Astrocyte (in vitro differentiated cells and primary cell): Measurements from ENCODE around the gene SLC2A2. TPM values are rescaled to one million over a fixed set of nuclear protein-coding genes. Genes with fewer than 3 reads are reported as not detected.
A peak's percentile ranks its signal among the peaks of the same experiment; 100 is the strongest.

Experiments used
- DNase-seq: peaks from one replicate; pipeline ENCODE4 v3.0.0-alpha.2; 2010; ENCODE audit warnings: low read depth
- FAIRE-seq: peaks from 2 replicates; lab custom pipeline; 2011; peaks lifted over from hg19 to GRCh38; lab: Jason Lieb, UNC
- H2AFZ ChIP-seq: 2 replicates; pipeline ENCODE4 v1.6.0; 2012; ENCODE audit warnings: low read depth, low read length, inconsistent platforms
- H3K27ac ChIP-seq: 2 replicates; pipeline ENCODE4 v1.5.1; 2011; ENCODE audit warnings: low read depth, low read length, inconsistent platforms
- H3K27me3 ChIP-seq: 2 replicates; pipeline ENCODE4 v1.6.0; 2011; ENCODE audit warnings: low read length, inconsistent platforms; ENCODE audit not compliant: insufficient read depth
- H3K36me3 ChIP-seq: 2 replicates; pipeline ENCODE4 v1.5.1; 2011; ENCODE audit warnings: low read length, inconsistent platforms; ENCODE audit not compliant: insufficient read depth
- H3K4me1 ChIP-seq: 2 replicates; pipeline ENCODE4 v1.5.1; 2011; ENCODE audit warnings: low read length, inconsistent platforms; ENCODE audit not compliant: insufficient read depth
- H3K4me2 ChIP-seq: 2 replicates; pipeline ENCODE4 v1.6.0; 2012; ENCODE audit warnings: low read length, inconsistent platforms
- H3K4me3 ChIP-seq: 2 replicates; pipeline ENCODE4 v1.5.1; 2011; ENCODE audit warnings: low read depth, mild to moderate bottlenecking, low read length, inconsistent platforms; ENCODE audit not compliant: insufficient read depth
- H3K79me2 ChIP-seq: 2 replicates; pipeline ENCODE4 v1.6.0; 2012; ENCODE audit warnings: mild to moderate bottlenecking, low read length, inconsistent platforms; ENCODE audit not compliant: insufficient read depth
- H3K9ac ChIP-seq: 2 replicates; pipeline ENCODE4 v1.6.0; 2012; ENCODE audit warnings: mild to moderate bottlenecking, low read length, inconsistent platforms
- H3K9me3 ChIP-seq: 2 replicates; pipeline ENCODE4 v1.5.1; 2012; ENCODE audit warnings: low read depth, mild to moderate bottlenecking, low read length, inconsistent platforms; ENCODE audit not compliant: insufficient read depth
- H4K20me1 ChIP-seq: 2 replicates; pipeline ENCODE4 v1.6.0; 2012; ENCODE audit warnings: low read length, inconsistent platforms; ENCODE audit not compliant: insufficient read depth
- H3K27ac Mint-ChIP-seq: one replicate; pipeline ENCODE4 v1.8.0; 2021; ENCODE audit warnings: mild to moderate bottlenecking, mixed read lengths; ENCODE audit not compliant: unreplicated experiment
- H3K27me3 Mint-ChIP-seq: one replicate; pipeline ENCODE4 v1.8.0; 2021; ENCODE audit warnings: low read depth, mixed read lengths; ENCODE audit not compliant: unreplicated experiment
- H3K36me3 Mint-ChIP-seq: one replicate; pipeline ENCODE4 v1.8.0; 2021; ENCODE audit warnings: low read depth, mixed read lengths; ENCODE audit not compliant: unreplicated experiment
- H3K4me1 Mint-ChIP-seq: one replicate; pipeline ENCODE4 v1.8.0; 2021; ENCODE audit warnings: low read depth, mixed read lengths; ENCODE audit not compliant: unreplicated experiment
- H3K4me3 Mint-ChIP-seq: one replicate; pipeline ENCODE4 v1.8.0; 2021; ENCODE audit warnings: mild to moderate bottlenecking, moderate library complexity, mixed read lengths; ENCODE audit not compliant: unreplicated experiment
- H3K9me3 Mint-ChIP-seq: one replicate; pipeline ENCODE4 v1.8.0; 2021; ENCODE audit warnings: mild to moderate bottlenecking, mixed read lengths; ENCODE audit not compliant: unreplicated experiment
- CTCF ChIP-seq: IDR thresholded peaks from 2 replicates; pipeline ENCODE4 v1.5.1; 2011; ENCODE audit warnings: low read depth, mild to moderate bottlenecking, inconsistent platforms, low read length, moderate library complexity; ENCODE audit not compliant: insufficient read depth
- EZH2 ChIP-seq: IDR thresholded peaks from 2 replicates; pipeline ENCODE4 v1.6.1; 2012; ENCODE audit warnings: mild to moderate bottlenecking, low read length, inconsistent platforms; ENCODE audit not compliant: insufficient read depth
- total RNA-seq: library from RNA; stranded (reverse); gene quantifications from 2 replicates; pipeline ENCODE4 v1.2.1, GENCODE V29; 2021

The SLC2A2 gene
- total RNA-seq, 1 donor from 2014 or later = not detected

- H3K4me1 ChIP-seq = no peaks in the 10 kb centered on the region
- Mint-ChIP-seq H3K36me3 (no peaks in the 10 kb centered on the region), H3K4me1 (no peaks in the 10 kb centered on the region), H3K4me3 (no peak overlapping the region), H3K27ac (no peak overlapping the region), H3K27me3 (peaks cover 2% of the 10 kb centered on the region), H3K9me3 (peaks cover 2% of the 10 kb centered on the region)
- H3K79me2 ChIP-seq = no peaks in the 10 kb centered on the region
- no peaks in the 10 kb centered on the region for H3K36me3 ChIP-seq
- peak overlapping the region; percentile 47 for H3K4me2 ChIP-seq
- DNase-seq (no peak), FAIRE-seq (no peak)
- no peak overlapping the region for H3K27ac ChIP-seq
- TF ChIP-seq EZH2 (no peak), CTCF (no peak)
- H3K4me3 ChIP-seq = no peak overlapping the region
- no peaks in the 10 kb centered on the region for H3K27me3 ChIP-seq
- no peaks in the 10 kb centered on the region for H3K9me3 ChIP-seq
- peak overlapping the region; percentile 49 for H2AFZ ChIP-seq
- no peak overlapping the region for H3K9ac ChIP-seq
- no peaks in the 10 kb centered on the region for H4K20me1 ChIP-seq
Observed at GRCh38 chr3:170953736-170954135, 72.8 kb downstream of the SLC2A2 start.

GRCh38 chr3:170953229-170953628 is 73.3 kb downstream of the SLC2A2 start:
- H3K27ac Mint-ChIP-seq = no peak overlapping the region
- no peak for FAIRE-seq
- TF ChIP-seq CTCF = no peak

GRCh38 chr3:170949211-170949610 is 77.3 kb downstream of the SLC2A2 start:
- H3K27ac ChIP-seq = no peak overlapping the region
- H3K27ac Mint-ChIP-seq = no peak overlapping the region
- no peak for FAIRE-seq

More at GRCh38 chr3:170953229-170953628, 73.3 kb downstream of the SLC2A2 start:
- Histone ChIP-seq H4K20me1 (no peaks in the 10 kb centered on the region), H2AFZ (no peak overlapping the region), H3K4me2 (no peak overlapping the region), H3K79me2 (no peaks in the 10 kb centered on the region), H3K4me1 (no peaks in the 10 kb centered on the region), H3K27me3 (no peaks in the 10 kb centered on the region), H3K36me3 (no peaks in the 10 kb centered on the region), H3K27ac (no peak overlapping the region), H3K4me3 (no peak overlapping the region), H3K9ac (no peak overlapping the region), H3K9me3 (no peaks in the 10 kb centered on the region)
- no peaks in the 10 kb centered on the region for H3K4me1 Mint-ChIP-seq
- H3K4me3 Mint-ChIP-seq = no peak overlapping the region
- no peaks in the 10 kb centered on the region for H3K36me3 Mint-ChIP-seq
- H3K9me3 Mint-ChIP-seq = peaks cover 2% of the 10 kb centered on the region
- no peak for DNase-seq
- peaks cover 2% of the 10 kb centered on the region for H3K27me3 Mint-ChIP-seq

More at GRCh38 chr3:170949211-170949610, 77.3 kb downstream of the SLC2A2 start:
- TF ChIP-seq CTCF (no peak), EZH2 (no peak)
- Mint-ChIP-seq H3K4me3 (no peak overlapping the region), H3K9me3 (peaks cover 2% of the 10 kb centered on the region), H3K27me3 (peaks cover 5% of the 10 kb centered on the region), H3K36me3 (no peaks in the 10 kb centered on the region), H3K4me1 (no peaks in the 10 kb centered on the region)
- no peak for DNase-seq
- Histone ChIP-seq H2AFZ (no peak overlapping the region), H3K4me1 (no peaks in the 10 kb centered on the region), H3K9me3 (peaks cover 4% of the 10 kb centered on the region), H3K4me2 (no peak overlapping the region), H3K9ac (no peak overlapping the region), H3K79me2 (no peaks in the 10 kb centered on the region), H3K27me3 (no peaks in the 10 kb centered on the region), H4K20me1 (no peaks in the 10 kb centered on the region), H3K4me3 (no peak overlapping the region), H3K36me3 (no peaks in the 10 kb centered on the region)
